IMR-90 (cell line): ENCODE measurements around the gene PKHD1. TPM values are rescaled to one million over a fixed set of nuclear protein-coding genes. Genes with fewer than 3 reads are reported as not detected.

Source experiments
- ATAC-seq: fragments of 200-7000 bp; cut with Tn5 transposase; 2 replicates; pipeline ENCODE4 v1.9.1; 2020; ENCODE audit warnings: low read depth, mild to moderate bottlenecking, moderate library complexity
- BruUV-seq: library from RNA; stranded (reverse); fragments of 400-500 nt; replicated peaks from 2 replicates; lab custom pipeline; 2021; lab: Mats Ljungman, UMichigan
- CTCF ChIA-PET: fragments of 300-600 bp; formaldehyde crosslinking; extraction: SDS; loops from one replicate; lab custom pipeline; 2021; ENCODE audit warnings: antibody characterized with exemption; lab: Yijun Ruan, JAX
- POLR2A ChIA-PET: fragments of 300-600 bp; sonication (Branson Sonifier 250); formaldehyde crosslinking; loops from one replicate; lab custom pipeline; 2022; ENCODE audit warnings: antibody characterized with exemption; ENCODE audit not compliant: unreplicated experiment; lab: Charles Lee
- DNase-seq: peaks from one replicate; pipeline ENCODE4 v3.0.0; 2013
- H2AFZ ChIP-seq: replicated peaks from 2 replicates; pipeline ENCODE3; 2013; ENCODE audit warnings: low read length, mild to moderate bottlenecking; ENCODE audit not compliant: poor library complexity
- H2AK5ac ChIP-seq: 2 replicates; pipeline ENCODE4 v1.6.1; 2013; ENCODE audit warnings: low read depth, low read length, inconsistent platforms
- H2AK9ac ChIP-seq: replicated peaks from 2 replicates; pipeline ENCODE3; 2013; ENCODE audit warnings: mild to moderate bottlenecking, low read depth, low read length, moderate library complexity; ENCODE audit not compliant: poor library complexity
- H2BK120ac ChIP-seq: 2 replicates; pipeline ENCODE4 v1.6.1; 2013; ENCODE audit warnings: low read depth, low read length, inconsistent platforms
- H2BK15ac ChIP-seq: 3 replicates; pipeline ENCODE4 v1.6.1; 2013; ENCODE audit warnings: low read depth, low read length, inconsistent platforms
- H2BK20ac ChIP-seq: 2 replicates; pipeline ENCODE4 v1.6.1; 2013; ENCODE audit warnings: low read depth, mild to moderate bottlenecking, inconsistent platforms, low read length, moderate library complexity
- H2BK5ac ChIP-seq: 2 replicates; pipeline ENCODE4 v1.6.1; 2013; ENCODE audit warnings: mild to moderate bottlenecking, low read depth, low read length, inconsistent platforms; ENCODE audit not compliant: poor library complexity, severe bottlenecking
- H3K14ac ChIP-seq: replicated peaks from 2 replicates; pipeline ENCODE4 v1.6.1; 2013; ENCODE audit warnings: low read depth, low read length, inconsistent platforms
- H3K18ac ChIP-seq: 2 replicates; pipeline ENCODE4 v1.6.1; 2013; ENCODE audit warnings: low read depth, low read length, control low read depth
- H3K23ac ChIP-seq: 2 replicates; pipeline ENCODE4 v1.6.1; 2013; ENCODE audit warnings: low read depth, low read length, inconsistent platforms
- H3K27ac ChIP-seq: 2 replicates; pipeline ENCODE4 v1.5.1; 2013; ENCODE audit warnings: mild to moderate bottlenecking, control low read depth, low read length; ENCODE audit not compliant: insufficient read depth
- H3K27me3 ChIP-seq: 2 replicates; pipeline ENCODE4 v1.6.1; 2013; ENCODE audit warnings: low read length; ENCODE audit not compliant: control insufficient read depth, insufficient read depth
- H3K36me3 ChIP-seq: 2 replicates; pipeline ENCODE4 v1.6.1; 2013; ENCODE audit warnings: low read length, mixed read lengths; ENCODE audit not compliant: control insufficient read depth, insufficient read depth
- H3K4ac ChIP-seq: 2 replicates; pipeline ENCODE4 v1.6.1; 2013; ENCODE audit warnings: low read depth, low read length, inconsistent platforms
- H3K4me1 ChIP-seq: 2 replicates; pipeline ENCODE4 v1.6.1; 2013; ENCODE audit warnings: low read length, mixed read lengths; ENCODE audit not compliant: control insufficient read depth, insufficient read depth
- H3K4me2 ChIP-seq: 2 replicates; pipeline ENCODE4 v1.6.1; 2013; ENCODE audit warnings: low read depth, mild to moderate bottlenecking, control low read depth, low read length, moderate library complexity
- H3K4me3 ChIP-seq: 2 replicates; pipeline ENCODE4 v1.5.1; 2013; ENCODE audit warnings: low read depth, mild to moderate bottlenecking, control low read depth, low read length, moderate library complexity; ENCODE audit not compliant: insufficient read depth
- H3K56ac ChIP-seq: 2 replicates; pipeline ENCODE4 v1.6.1; 2013; ENCODE audit warnings: low read length, inconsistent platforms; ENCODE audit not compliant: insufficient read depth; ENCODE audit errors: extremely low read depth
- H3K79me1 ChIP-seq, 2 experiments: 2 replicates each; pipeline ENCODE4 v1.6.1; 2013; ENCODE audit warnings: low read length in 2 of 2, inconsistent platforms in 1 of 2, low read depth in 1 of 2
- H3K9ac ChIP-seq: 2 replicates; pipeline ENCODE4 v1.6.1; 2013; ENCODE audit warnings: low read depth, low read length, control low read depth
- H3K9me1 ChIP-seq: 2 replicates; pipeline ENCODE4 v1.6.1; 2013; ENCODE audit warnings: low read length, inconsistent platforms; ENCODE audit not compliant: insufficient read depth
- H3K9me3 ChIP-seq: 2 replicates; pipeline ENCODE4 v1.6.1; 2013; ENCODE audit warnings: low read length; ENCODE audit not compliant: control insufficient read depth, insufficient read depth
- H4K20me1 ChIP-seq: 2 replicates; pipeline ENCODE4 v1.6.1; 2013; ENCODE audit warnings: low read length, inconsistent platforms; ENCODE audit not compliant: insufficient read depth
- H4K5ac ChIP-seq: 2 replicates; pipeline ENCODE4 v1.6.1; 2013; ENCODE audit warnings: mild to moderate bottlenecking, low read depth, low read length, control low read depth
- H4K8ac ChIP-seq, 2 experiments: 2 replicates each; pipeline ENCODE4 v1.6.1; 2013; ENCODE audit warnings: low read depth in 2 of 2, low read length in 2 of 2, control low read depth in 1 of 2, inconsistent platforms in 1 of 2
- H4K91ac ChIP-seq: 2 replicates; pipeline ENCODE4 v1.6.1; 2013; ENCODE audit warnings: low read depth, low read length, inconsistent platforms; ENCODE audit not compliant: insufficient read depth
- CHD1 ChIP-seq: IDR thresholded peaks from 2 replicates; pipeline ENCODE4 v1.6.1; 2012; ENCODE audit warnings: low read depth, low read length, improper control_type of control experiment
- FOS ChIP-seq: fragments of 150-350 bp; IDR thresholded peaks from 2 replicates; pipeline ENCODE4 v1.6.1; 2016; ENCODE audit warnings: low read depth, low read length
- MXI1 ChIP-seq: IDR thresholded peaks from 2 replicates; pipeline ENCODE4 v1.6.1; 2012; ENCODE audit warnings: low read depth, mild to moderate bottlenecking, low read length, moderate library complexity, borderline replicate concordance
- NFE2L2 ChIP-seq: fragments of 150-350 bp; IDR thresholded peaks from 2 replicates; pipeline ENCODE4 v1.6.1; 2016; ENCODE audit warnings: low read depth, mild to moderate bottlenecking, low read length
- POLR2A ChIP-seq: IDR thresholded peaks from 2 replicates; pipeline ENCODE4 v1.6.1; 2012; ENCODE audit warnings: mild to moderate bottlenecking, low read depth, low read length
- WGBS, 2 experiments: methylation state at CpG; one replicate each; pipeline versions ENCODE4 v1.1.5 to v1.1.7; 2013; ENCODE audit warnings: missing lambda C conversion rate in 2 of 2; ENCODE audit not compliant: insufficient read length in 1 of 2; ENCODE audit errors: extremely low coverage in 2 of 2; 5-methylcytosine and 5-hydroxymethylcytosine counted together
- dilution Hi-C: fragments of 300-500 bp; cut with HindIII; formaldehyde crosslinking; loops from one replicate; pipeline ENCODE4 v1.14.3; 2018; ENCODE audit warnings: low sequenced_read_pairs; ENCODE audit not compliant: unreplicated experiment
- in situ Hi-C: fragments of 300-500 bp; cut with MboI; formaldehyde crosslinking; loops from 3 replicates; pipeline ENCODE4 v1.14.3; 2019; ENCODE audit warnings: low sequenced_read_pairs, inconsistent platforms, mixed read lengths
- intact Hi-C: fragments of 100-400 bp; cut with micrococcal nuclease; formaldehyde crosslinking; loops from 2 replicates; pipeline ENCODE4 v1.10.0; 2022
- polyA plus RNA-seq, 3 experiments: library from polyadenylated mRNA; depleted of rRNA; stranded (reverse); fragments of >200 nt; gene quantifications; 2 replicates each; pipeline ENCODE4 v1.2.3, GENCODE V29; 2012; ENCODE audit warnings: low replicate concordance in 1 of 3
- total RNA-seq: library from RNA; depleted of rRNA; stranded (reverse); fragments of >200 nt; gene quantifications from 2 replicates; pipeline ENCODE4 v1.2.3, GENCODE V29; 2012
- TF ChIP-seq, protein P1 (sequence below): conservative IDR thresholded peaks from 2 replicates; pipeline ENCODE4 v1.5.1; 2012; ENCODE audit warnings: mild to moderate bottlenecking, low read depth, low read length, improper control_type of control experiment
- TF ChIP-seq, protein P2 (sequence below): fragments of 150-350 bp; IDR thresholded peaks from 2 replicates; pipeline ENCODE4 v1.6.1; 2017; ENCODE audit warnings: mild to moderate bottlenecking, antibody characterized with exemption, low read length, low read depth

PKHD1 gene
- total and polyA plus RNA-seq, 2 of the 4 experiments (the other 2 are of a cell fraction): not detected

DNA sequence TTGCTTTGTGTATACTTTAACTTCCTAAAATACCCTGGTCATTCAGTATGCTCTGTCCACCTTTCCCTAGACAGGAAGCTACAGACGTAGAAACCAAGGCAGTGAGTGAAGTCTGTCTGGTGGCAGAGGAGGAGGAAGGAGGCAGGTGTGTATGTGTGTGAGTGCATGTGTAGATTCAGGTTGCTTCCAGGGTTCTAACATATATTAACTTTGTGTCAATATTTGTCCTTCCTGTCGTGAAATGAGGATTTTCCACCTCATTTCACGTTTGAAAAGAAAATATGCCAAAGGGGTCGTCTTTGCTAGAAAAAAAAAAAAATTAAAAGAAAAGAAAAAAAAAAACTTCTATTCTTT, 411.5 kb downstream of the PKHD1 start:
- Histone ChIP-seq H2BK120ac (no peak overlapping the region), H3K4me3 (no peak overlapping the region), H3K9ac (no peak overlapping the region), H3K4me1 (no peaks in the 10 kb centered on the region), H2BK15ac (no peak overlapping the region), H3K23ac (no peak overlapping the region), H3K79me1 (no peaks in the 10 kb centered on the region), H4K8ac (no peak overlapping the region), H2BK5ac (no peak overlapping the region), H4K5ac (no peak overlapping the region), H4K20me1 (no peaks in the 10 kb centered on the region), H2AFZ (no peak overlapping the region), H3K27ac (no peak overlapping the region), H3K4ac (no peak overlapping the region), H3K9me3 (no peaks in the 10 kb centered on the region), H3K36me3 (no peaks in the 10 kb centered on the region), H3K4me2 (no peak overlapping the region), H2AK9ac (no peak overlapping the region), H3K27me3 (no peaks in the 10 kb centered on the region), H3K18ac (no peak overlapping the region), H3K56ac (no peak overlapping the region), H4K91ac (no peak overlapping the region), H2AK5ac (no peak overlapping the region), H3K14ac (no peak overlapping the region), H3K9me1 (no peaks in the 10 kb centered on the region), H2BK20ac (no peak overlapping the region)
- TF ChIP-seq, protein P1, sequence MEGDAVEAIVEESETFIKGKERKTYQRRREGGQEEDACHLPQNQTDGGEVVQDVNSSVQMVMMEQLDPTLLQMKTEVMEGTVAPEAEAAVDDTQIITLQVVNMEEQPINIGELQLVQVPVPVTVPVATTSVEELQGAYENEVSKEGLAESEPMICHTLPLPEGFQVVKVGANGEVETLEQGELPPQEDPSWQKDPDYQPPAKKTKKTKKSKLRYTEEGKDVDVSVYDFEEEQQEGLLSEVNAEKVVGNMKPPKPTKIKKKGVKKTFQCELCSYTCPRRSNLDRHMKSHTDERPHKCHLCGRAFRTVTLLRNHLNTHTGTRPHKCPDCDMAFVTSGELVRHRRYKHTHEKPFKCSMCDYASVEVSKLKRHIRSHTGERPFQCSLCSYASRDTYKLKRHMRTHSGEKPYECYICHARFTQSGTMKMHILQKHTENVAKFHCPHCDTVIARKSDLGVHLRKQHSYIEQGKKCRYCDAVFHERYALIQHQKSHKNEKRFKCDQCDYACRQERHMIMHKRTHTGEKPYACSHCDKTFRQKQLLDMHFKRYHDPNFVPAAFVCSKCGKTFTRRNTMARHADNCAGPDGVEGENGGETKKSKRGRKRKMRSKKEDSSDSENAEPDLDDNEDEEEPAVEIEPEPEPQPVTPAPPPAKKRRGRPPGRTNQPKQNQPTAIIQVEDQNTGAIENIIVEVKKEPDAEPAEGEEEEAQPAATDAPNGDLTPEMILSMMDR: no peak
- no peak for TF ChIP-seq CHD1
- TF ChIP-seq NFE2L2: no peak
- TF ChIP-seq POLR2A: no peak
- TF ChIP-seq MXI1: no peak
- TF ChIP-seq FOS: no peak
- TF ChIP-seq, protein P2, sequence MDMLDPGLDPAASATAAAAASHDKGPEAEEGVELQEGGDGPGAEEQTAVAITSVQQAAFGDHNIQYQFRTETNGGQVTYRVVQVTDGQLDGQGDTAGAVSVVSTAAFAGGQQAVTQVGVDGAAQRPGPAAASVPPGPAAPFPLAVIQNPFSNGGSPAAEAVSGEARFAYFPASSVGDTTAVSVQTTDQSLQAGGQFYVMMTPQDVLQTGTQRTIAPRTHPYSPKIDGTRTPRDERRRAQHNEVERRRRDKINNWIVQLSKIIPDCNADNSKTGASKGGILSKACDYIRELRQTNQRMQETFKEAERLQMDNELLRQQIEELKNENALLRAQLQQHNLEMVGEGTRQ: no peak
- ChIA-PET POLR2A (no interaction called here), CTCF (no interaction called here)
- BruUV-seq: no TSS peak
- intact Hi-C loops: no loop called here
- DNase-seq (no peak), ATAC-seq (no peak)
- no CpG with 5 or more reads among the region's 4 CpGs for WGBS, 2 experiments
- dilution Hi-C loops: no loop called here
- in situ Hi-C loops: no loop called here
